Heart left ventricle (tissue), 13 donors: ENCODE measurements around the gene THAP6.

ENCODE experiments used
- POLR2A ChIP-seq, 2 donors: fragments of 450-650 bp; IDR thresholded peaks; one replicate each; pipeline ENCODE4 v1.6.1; 2017; ENCODE audit warnings: antibody characterized with exemption in 2 of 2, mild to moderate bottlenecking in 2 of 2, moderate library complexity in 2 of 2
- TF ChIP-seq, protein P1 (sequence below), 12 donors: fragments of 200-600 bp; sonication (generic) in 4 of 12; IDR thresholded peaks; one replicate each; pipeline versions ENCODE4 v1.5.0 to v1.8.0; 2018 to 2022; ENCODE audit warnings: antibody characterized with exemption in 12 of 12, mild to moderate bottlenecking in 5 of 12
- donor health status: ischemic (EF 13 %, LVEDD 7.1; RV severe dilation, severe dysfunction).
- donor health status: DM: no; HTN: yes; CAD: no.
- donor health status: DM: no; HTN: no; CAD: no.
- donor health status: ischemic (EF 25% LVEDD 6.9; RV normal size, moderate dysfunction).
- donor health status: ischemic (EF 25% LVEDD 5.7; RV mildly dilated, moderate dysfunction).
- donor health status: ischemic (EF 35%, LVEDD 5.7; RV mildly dilated, moderate dysfunction).
- donor health status: nonischemic (EF 11% LVEDD 7.7; RV severe dilation, severe dysfunction).
- donor health status: DM: yes; HTN: yes; CAD: no.
- donor health status: PGD.
- donor health status: ischemic (EF 29% LVEDD 5.4; RV normal size, mild dysfunction).
- donor health status: nonischemic (EF 23%, LVEDD 6.1; RV moderate dilation, normal function).

GRCh38 chr4:75505630-75506029 is 8.6 kb upstream of the THAP6 start:
- TF ChIP-seq, protein P1, sequence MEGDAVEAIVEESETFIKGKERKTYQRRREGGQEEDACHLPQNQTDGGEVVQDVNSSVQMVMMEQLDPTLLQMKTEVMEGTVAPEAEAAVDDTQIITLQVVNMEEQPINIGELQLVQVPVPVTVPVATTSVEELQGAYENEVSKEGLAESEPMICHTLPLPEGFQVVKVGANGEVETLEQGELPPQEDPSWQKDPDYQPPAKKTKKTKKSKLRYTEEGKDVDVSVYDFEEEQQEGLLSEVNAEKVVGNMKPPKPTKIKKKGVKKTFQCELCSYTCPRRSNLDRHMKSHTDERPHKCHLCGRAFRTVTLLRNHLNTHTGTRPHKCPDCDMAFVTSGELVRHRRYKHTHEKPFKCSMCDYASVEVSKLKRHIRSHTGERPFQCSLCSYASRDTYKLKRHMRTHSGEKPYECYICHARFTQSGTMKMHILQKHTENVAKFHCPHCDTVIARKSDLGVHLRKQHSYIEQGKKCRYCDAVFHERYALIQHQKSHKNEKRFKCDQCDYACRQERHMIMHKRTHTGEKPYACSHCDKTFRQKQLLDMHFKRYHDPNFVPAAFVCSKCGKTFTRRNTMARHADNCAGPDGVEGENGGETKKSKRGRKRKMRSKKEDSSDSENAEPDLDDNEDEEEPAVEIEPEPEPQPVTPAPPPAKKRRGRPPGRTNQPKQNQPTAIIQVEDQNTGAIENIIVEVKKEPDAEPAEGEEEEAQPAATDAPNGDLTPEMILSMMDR (IDR thresholded peaks at IDR 0.05) = no peak
- TF ChIP-seq POLR2A (IDR thresholded peaks at IDR 0.05) = no peak
